GM20000 (cell line): ENCODE measurements around the gene CDK14.

ENCODE experiments used
- DNase-seq: peaks from one replicate; pipeline ENCODE4 v3.0.0; 2012; ENCODE audit warnings: low spot score
- TF ChIP-seq, protein P1 (sequence below): IDR thresholded peaks from 2 replicates; pipeline ENCODE4 v1.5.1; 2012; ENCODE audit warnings: mild to moderate bottlenecking, control low read depth; ENCODE audit errors: extremely low read depth, missing control alignments

The CDK14 gene

DNA sequence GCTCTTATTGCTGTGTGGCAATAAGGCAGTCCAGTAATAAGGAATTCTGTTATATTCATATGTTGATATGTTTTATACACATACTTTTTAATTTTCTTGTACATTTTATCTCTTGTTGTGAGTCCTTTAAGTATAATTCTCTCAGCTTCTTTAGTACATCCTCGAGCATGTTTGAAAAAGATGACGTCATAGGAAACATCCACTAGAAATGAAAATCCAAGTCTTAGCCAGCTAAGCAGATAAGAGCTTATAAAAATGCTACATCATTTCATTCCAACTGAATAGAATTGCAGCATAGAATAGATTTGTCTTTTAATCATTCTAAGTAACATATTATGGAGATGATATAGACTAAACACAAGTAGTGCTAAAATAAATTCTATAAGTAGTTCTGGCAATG, 384.4 kb downstream of the CDK14 start:
- TF ChIP-seq, protein P1, sequence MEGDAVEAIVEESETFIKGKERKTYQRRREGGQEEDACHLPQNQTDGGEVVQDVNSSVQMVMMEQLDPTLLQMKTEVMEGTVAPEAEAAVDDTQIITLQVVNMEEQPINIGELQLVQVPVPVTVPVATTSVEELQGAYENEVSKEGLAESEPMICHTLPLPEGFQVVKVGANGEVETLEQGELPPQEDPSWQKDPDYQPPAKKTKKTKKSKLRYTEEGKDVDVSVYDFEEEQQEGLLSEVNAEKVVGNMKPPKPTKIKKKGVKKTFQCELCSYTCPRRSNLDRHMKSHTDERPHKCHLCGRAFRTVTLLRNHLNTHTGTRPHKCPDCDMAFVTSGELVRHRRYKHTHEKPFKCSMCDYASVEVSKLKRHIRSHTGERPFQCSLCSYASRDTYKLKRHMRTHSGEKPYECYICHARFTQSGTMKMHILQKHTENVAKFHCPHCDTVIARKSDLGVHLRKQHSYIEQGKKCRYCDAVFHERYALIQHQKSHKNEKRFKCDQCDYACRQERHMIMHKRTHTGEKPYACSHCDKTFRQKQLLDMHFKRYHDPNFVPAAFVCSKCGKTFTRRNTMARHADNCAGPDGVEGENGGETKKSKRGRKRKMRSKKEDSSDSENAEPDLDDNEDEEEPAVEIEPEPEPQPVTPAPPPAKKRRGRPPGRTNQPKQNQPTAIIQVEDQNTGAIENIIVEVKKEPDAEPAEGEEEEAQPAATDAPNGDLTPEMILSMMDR: no peak
- DNase-seq: no peak

DNA sequence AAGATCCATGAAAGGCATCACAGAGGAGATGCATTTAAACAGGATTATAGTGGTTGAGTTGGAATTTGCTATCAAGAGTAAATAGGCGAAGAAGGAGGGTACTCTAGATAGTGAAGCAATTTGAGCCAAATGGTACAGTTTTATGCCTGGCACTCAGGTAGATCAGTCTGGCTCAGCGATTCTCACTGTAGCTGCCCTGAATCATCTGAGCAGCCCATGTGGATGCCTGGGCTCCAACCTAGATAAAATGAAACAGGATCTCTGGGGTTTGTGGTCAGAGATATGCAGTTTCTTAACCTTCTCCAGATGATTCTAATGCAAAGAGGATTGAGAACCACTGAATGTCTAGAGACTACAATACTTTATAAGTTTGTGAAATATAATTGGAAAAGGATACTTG, 386.1 kb downstream of the CDK14 start:
- TF ChIP-seq, protein P1: no peak
- DNase-seq: no peak

DNA sequence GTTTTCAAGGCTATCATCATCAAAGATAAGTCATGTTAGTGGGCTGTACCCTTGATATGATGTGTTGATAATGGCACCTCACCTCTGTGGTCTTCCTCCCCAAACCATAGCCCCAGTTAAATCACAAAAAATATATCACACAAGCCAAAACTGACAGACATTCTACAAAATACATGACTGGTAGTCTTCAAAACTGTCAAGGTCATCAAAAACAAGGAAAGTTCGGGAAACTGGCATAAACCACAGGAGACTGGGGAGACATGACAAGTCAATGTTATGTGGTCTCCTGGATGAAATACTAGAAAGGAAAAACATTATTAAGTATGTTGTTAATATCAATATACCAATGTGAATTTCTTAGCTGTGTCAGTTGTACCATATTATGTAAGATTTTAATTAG, 388.6 kb downstream of the CDK14 start:
- TF ChIP-seq, protein P1: no peak
- DNase-seq: no peak

DNA sequence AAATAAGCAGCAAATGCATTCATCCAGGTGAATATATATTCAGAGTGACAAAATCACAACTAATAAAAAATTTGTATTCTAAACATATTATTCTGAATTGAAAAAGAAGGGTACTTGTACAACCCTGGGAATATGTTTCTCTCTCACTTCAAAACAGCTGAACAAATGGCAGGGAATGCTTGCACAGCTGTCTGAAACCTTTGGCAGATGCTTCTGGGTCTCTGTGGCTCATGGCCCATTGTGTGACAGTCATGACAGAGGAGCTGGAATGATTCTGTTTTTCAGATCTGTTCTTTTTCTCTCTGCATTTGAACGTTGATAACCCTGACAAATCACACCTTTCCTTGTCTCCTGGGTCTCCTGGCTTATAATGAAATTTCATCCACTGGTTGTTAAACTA, 392.4 kb downstream of the CDK14 start:
- no peak for DNase-seq
- TF ChIP-seq, protein P1: no peak

DNA sequence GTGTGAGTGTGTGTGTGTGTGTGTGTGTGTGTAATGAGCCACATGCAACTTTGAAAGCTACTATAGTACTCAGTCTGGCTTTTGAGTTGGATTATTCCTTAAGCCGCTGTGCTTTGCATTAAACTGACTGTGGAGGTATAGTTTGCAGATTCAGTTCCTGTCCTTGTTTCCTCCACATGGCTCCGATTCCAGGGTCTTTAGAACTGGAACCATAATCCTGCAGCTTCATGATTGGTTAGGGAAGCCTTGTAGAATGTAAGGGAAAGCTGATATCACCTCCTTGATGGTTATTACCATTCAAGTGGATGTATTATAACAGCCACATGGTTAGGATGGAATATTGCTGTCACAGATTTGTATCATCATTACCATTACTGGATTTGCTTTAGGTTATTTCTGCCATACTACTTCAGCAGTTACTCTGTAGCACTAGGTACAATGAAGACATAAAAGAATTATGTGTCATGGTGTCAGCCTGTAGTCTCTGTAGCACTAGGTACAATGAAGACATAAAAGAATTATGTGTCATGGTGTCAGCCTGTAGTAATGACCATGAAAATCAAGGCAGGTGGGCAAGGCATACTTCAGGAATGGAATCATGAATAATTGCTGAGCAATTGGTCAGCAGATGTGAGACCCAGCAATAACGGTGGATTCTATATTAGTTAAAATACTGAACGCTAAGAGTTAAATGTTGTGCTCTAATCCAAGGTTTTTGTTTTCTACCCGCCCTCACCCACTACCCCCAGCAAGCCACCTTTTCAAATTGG, 393.1 kb downstream of the CDK14 start:
- DNase-seq: no peak

DNA sequence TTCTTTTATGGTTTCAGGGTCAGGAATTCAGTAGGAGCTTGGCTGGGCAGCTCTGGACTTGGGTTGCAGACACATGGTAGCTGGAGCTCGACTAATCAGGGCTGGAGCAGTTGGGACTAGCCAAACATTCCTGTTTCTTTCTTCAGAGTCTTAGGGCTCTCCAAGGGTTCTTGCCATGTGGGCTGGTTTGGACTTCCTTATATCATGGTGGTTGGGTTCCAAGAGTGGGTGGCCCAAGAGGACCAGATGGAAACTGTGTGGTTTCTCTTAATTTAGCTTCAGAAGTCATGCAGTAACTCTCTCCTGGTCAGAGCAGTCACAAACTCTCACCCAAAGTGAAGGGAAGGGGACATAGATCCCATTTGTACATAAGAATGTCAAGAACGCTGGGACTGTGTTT, 398.0 kb downstream of the CDK14 start:
- TF ChIP-seq, protein P1: no peak
- DNase-seq: no peak

More for the DNA sequence above, 393.1 kb downstream of the CDK14 start:
- TF ChIP-seq, protein P1: no peak

DNA sequence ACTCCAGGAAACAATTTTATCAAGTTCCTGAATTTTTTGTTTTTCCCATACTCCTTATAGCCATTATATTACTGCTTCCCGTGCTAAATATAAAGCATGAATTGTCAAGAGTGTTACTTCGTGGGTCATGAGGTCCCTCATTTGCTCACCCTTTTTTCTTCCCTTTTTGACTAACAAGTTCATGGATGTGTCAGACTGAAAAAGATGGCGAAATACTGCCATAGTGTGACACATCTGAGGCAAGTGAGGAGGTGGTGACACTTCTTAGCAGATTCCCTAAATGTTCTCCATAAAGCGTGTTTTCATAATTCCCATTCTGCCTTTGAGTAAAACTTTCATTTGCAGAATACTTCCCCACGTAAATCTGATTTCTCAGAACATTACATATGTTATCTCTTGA, 398.5 kb downstream of the CDK14 start:
- TF ChIP-seq, protein P1: no peak
- DNase-seq: no peak
